Mammary epithelial cell (primary cell): ENCODE results near the gene PHACTR2.

Experiments used
- CTCF ChIP-seq, 2 donors: IDR thresholded peaks in 1 of 2; conservative IDR thresholded peaks in 1 of 2; 2 replicates each; pipeline ENCODE4 v1.5.1; 2011 to 2012; ENCODE audit warnings: inconsistent platforms in 2 of 2, low read length in 2 of 2, mild to moderate bottlenecking in 2 of 2, control low read depth in 1 of 2, low read depth in 1 of 2; ENCODE audit not compliant: insufficient read depth in 1 of 2; ENCODE audit errors: extremely low read depth in 1 of 2
- EZH2 ChIP-seq: IDR thresholded peaks from 2 replicates; pipeline ENCODE4 v1.6.1; 2012; ENCODE audit warnings: low read length, inconsistent platforms, borderline replicate concordance

- TF ChIP-seq CTCF (conservative IDR thresholded peaks at IDR 0.05 in 1 of 2, IDR thresholded peaks at IDR 0.05 in 1 of 2; ENCODE audit: extremely low read depth in 1 of 2, insufficient read depth in 1 of 2, low read depth in 1 of 2, low read length in 2 of 2) = no peak
- TF ChIP-seq EZH2 = no peak
These were observed 54.0 kb downstream of the PHACTR2 start for GRCh38 chr6:143731789-143732188.
